OCI-LY3 (cell line): ENCODE measurements around the gene NFIC.

ENCODE experiments used
- CTCF ChIP-seq: fragments of 200-600, 300-600 bp; sonication (generic); IDR thresholded peaks from 2 replicates; pipeline ENCODE4 v1.5.1; 2014; ENCODE audit warnings: antibody characterized with exemption, low read length, low read depth
- EZH2phosphoT487 ChIP-seq: fragments of 200-600 bp; shearing (Covaris generic); IDR thresholded peaks from 2 replicates; pipeline ENCODE4 v1.6.1; 2018; ENCODE audit warnings: antibody characterized with exemption, mixed run types, low read depth

DNA sequence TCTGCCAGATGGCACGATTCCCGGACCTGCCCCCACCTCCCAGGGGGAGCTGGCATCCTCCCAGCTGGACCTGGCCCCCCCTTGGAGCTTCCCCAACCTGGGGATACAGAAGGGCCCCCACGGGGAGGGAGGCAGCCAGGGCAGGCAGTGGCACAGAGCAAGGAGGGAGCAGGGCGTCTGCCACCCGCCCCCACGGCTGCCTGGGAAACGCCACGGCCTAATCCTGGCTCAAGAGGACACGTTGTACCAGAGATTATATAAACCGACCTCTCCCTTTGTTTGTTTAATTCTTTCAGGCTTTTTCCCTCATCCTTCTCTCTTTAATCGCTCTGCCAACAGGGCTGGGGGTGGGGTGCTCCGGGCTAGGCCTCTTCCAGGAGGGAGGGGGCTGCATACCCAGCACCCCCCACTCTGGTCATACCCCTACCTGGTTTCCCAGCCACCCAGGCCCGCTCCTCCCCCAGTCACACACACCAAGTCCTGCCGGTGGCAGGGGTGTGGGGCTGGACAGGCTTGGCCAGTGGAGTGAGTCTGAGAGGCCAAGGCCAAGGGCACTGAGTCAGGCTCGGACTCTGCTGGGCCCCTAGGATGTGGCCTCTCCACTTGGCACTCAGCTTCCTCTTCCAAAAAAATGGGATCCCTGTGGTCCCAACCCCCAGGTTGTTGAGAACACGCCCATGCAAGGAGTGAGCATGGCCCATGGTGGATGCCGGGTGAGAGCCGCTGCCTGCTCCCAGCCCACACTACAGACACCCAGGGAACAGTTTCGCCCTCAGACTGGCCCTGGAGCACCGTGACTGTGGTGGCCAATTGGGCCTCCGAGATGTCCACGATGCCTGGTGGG lies 29.5 kb upstream of the NFIC start:
- TF ChIP-seq CTCF: no peak
- TF ChIP-seq EZH2phosphoT487: no peak
